Fibroblast of pulmonary artery (primary cell): ENCODE data around the gene PFAS.
A peak's percentile ranks its signal among the peaks of the same experiment; 100 is the strongest.
"Not testable (repeated sequence)": the region's sequence is repeated elsewhere in the genome, so short reads cannot be mapped to it uniquely, and the experiment has no call there.

ENCODE experiments used
- DNase-seq: peaks from one replicate; pipeline ENCODE4 v3.0.0-alpha.2; 2010; ENCODE audit warnings: low read depth
- H3K4me3 ChIP-seq: replicated peaks from 2 replicates; pipeline ENCODE4 v1.5.1; 2011; ENCODE audit warnings: low read depth, mild to moderate bottlenecking, control low read depth, low read length, moderate library complexity
- TF ChIP-seq, protein P1 (sequence below): IDR thresholded peaks from 2 replicates; pipeline ENCODE4 v1.5.1; 2011; ENCODE audit warnings: mild to moderate bottlenecking, control low read depth, low read length, inconsistent platforms; ENCODE audit errors: missing control alignments

The PFAS gene

GRCh38 chr17:8249621-8250500 lies 772 bp downstream of the PFAS start:
- TF ChIP-seq, protein P1, sequence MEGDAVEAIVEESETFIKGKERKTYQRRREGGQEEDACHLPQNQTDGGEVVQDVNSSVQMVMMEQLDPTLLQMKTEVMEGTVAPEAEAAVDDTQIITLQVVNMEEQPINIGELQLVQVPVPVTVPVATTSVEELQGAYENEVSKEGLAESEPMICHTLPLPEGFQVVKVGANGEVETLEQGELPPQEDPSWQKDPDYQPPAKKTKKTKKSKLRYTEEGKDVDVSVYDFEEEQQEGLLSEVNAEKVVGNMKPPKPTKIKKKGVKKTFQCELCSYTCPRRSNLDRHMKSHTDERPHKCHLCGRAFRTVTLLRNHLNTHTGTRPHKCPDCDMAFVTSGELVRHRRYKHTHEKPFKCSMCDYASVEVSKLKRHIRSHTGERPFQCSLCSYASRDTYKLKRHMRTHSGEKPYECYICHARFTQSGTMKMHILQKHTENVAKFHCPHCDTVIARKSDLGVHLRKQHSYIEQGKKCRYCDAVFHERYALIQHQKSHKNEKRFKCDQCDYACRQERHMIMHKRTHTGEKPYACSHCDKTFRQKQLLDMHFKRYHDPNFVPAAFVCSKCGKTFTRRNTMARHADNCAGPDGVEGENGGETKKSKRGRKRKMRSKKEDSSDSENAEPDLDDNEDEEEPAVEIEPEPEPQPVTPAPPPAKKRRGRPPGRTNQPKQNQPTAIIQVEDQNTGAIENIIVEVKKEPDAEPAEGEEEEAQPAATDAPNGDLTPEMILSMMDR, result no peak
- peak overlapping the region; percentile 83 for H3K4me3 ChIP-seq
- DNase-seq, result no peak

GRCh38 chr17:8251411-8251810 lies 2.3 kb downstream of the PFAS start:
- peak; percentile 23 for DNase-seq

DNA sequence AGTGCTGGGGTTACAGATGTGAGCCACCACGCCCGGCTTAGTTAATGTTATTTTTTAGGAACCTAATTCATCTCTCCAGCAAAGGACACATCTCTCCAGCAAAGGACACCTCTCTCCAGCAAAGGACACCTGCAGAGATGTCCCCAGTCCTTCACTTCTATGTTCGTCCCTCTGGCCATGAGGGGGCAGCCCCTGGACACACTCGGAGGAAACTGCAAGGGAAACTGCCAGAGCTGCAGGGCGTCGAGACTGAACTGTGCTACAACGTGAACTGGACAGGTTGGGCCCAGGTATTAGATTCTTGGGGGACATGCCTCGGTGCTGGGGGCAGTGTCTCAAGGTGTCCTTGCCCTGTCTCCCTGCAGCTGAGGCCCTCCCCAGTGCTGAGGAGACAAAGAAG lies 4.7 kb downstream of the PFAS start:
- DNase-seq, result peak; percentile 36
- no peak overlapping the region for H3K4me3 ChIP-seq
- TF ChIP-seq, protein P1, result peak; percentile 39

More at GRCh38 chr17:8251411-8251810, 2.3 kb downstream of the PFAS start:
- not testable (repeated sequence) for H3K4me3 ChIP-seq

DNA sequence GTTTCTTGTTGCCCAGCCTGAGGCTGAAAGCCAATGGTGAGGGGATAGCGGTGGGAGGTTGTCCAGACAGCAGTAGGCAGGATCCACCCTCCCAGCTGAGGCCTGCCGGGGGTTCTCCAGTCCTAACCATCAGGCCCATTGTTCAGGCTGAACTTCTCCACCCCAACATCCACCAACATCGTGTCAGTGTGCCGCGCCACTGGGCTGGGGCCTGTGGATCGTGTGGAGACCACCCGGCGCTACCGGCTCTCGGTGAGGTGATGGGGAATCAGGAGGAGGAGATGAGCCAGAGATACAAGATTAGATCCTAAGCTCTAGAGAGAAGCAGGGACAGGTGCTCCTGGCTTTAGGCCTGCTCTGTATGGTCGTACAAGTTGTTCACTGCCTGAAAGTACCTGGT lies 5.8 kb downstream of the PFAS start:
- H3K4me3 ChIP-seq, result no peak overlapping the region
- no peak for DNase-seq
- TF ChIP-seq, protein P1, result no peak

GRCh38 chr17:8255499-8255898 lies 6.4 kb downstream of the PFAS start:
- DNase-seq, result no peak
- H3K4me3 ChIP-seq, result no peak overlapping the region
- TF ChIP-seq, protein P1, result peak; percentile 12

DNA sequence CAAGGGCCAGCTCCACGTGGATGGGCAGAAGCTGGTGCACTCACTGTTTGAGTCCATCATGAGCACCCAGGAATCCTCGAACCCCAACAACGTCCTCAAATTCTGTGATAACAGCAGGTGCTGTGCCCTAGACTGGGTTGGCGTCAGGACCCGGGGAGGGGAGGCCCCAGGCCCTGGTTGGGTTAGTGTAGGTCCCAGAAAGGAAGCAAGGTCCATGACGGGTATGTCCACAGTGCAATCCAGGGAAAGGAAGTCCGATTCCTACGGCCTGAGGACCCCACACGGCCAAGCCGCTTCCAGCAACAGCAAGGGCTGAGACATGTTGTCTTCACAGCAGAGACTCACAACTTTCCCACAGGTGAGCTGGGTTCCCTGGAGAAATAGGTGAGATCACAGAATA lies 7.2 kb downstream of the PFAS start:
- DNase-seq, result no peak
- TF ChIP-seq, protein P1, result no peak
- H3K4me3 ChIP-seq, result no peak overlapping the region

DNA sequence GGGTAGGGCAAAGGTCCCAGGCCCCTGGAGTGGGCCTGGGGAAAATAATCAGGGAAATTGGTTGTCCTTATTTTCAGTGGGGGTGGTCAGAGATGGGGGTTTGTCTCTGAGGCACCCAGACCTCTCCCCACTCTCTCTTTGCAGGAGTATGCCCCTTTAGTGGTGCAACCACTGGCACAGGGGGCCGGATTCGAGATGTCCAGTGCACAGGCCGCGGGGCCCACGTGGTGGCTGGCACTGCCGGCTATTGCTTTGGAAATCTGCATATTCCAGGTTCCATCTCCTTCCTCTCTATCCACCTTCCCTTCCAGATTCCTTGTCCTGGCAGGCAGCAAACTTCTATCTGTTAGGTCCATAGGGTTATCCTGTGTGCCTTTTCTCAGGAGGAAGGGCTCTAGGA lies 7.6 kb downstream of the PFAS start:
- TF ChIP-seq, protein P1, result no peak
- no peak overlapping the region for H3K4me3 ChIP-seq
- DNase-seq, result no peak
